RPMI8226 (cell line): ENCODE measurements around the gene TTC28.

Experiments
- DNase-seq: peaks from one replicate; pipeline ENCODE4 v3.0.0-alpha.2; 2015

The TTC28 gene

DNA sequence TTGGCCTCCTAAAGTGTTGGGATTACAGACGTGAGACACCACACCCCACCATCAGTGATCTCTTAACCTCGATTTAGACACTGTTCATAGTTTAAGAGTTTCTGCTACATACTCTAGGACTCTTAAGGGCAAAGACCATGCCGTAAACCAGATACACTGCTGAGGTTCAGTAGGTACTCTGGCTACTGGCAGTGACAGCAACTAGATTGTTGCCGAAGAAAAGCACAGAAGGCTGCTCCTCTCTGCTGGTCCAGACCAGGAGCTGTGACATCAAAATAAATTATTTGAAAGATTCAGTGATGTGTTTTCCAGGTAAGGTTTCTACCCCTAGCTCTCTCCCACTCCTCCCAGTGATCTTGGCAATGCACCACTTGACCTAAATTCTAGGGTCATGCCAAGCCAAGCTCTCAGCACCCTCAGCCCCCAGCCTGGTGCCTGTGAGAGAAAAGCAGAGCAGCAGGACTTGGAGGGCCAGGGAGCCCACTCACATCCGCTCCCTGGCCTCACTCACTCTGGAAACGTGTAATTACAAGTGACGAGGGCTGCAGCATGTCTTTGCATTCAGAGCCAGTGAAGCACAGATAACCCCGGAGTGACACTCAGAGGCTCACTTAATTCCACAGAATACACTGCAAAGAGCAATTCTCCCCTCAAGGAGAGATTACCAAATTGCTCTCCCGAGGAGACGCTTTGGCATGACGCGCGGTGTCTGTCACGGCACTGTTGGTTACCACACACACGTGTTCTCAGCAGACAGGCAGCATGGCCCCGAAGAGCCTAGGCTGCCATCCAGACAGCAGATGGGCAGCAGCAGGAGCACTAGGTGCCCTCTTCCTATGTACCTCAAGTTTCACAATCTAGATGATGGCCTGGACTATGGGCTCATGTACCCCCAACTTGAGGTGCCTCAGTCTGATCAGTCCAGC, 663.7 kb downstream of the TTC28 start:
- DNase-seq = no peak

DNA sequence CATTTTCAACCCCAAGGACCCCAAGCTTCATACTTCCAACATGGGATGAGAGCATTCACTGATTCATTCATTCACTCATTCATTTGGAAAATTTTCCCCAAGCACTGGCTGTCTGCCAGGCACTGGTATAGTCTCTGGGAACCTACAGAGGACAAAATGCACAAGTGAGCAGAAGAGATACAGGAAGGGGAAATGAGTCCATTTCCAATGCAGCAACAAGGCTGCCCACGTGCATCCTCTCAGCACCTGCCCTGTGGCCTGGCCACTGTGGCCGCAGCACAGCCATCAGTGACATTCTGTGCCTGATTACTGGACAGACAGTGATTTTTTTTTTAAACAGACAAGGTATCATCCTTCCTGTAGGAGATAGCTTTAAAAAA, 664.6 kb downstream of the TTC28 start:
- no peak for DNase-seq

DNA sequence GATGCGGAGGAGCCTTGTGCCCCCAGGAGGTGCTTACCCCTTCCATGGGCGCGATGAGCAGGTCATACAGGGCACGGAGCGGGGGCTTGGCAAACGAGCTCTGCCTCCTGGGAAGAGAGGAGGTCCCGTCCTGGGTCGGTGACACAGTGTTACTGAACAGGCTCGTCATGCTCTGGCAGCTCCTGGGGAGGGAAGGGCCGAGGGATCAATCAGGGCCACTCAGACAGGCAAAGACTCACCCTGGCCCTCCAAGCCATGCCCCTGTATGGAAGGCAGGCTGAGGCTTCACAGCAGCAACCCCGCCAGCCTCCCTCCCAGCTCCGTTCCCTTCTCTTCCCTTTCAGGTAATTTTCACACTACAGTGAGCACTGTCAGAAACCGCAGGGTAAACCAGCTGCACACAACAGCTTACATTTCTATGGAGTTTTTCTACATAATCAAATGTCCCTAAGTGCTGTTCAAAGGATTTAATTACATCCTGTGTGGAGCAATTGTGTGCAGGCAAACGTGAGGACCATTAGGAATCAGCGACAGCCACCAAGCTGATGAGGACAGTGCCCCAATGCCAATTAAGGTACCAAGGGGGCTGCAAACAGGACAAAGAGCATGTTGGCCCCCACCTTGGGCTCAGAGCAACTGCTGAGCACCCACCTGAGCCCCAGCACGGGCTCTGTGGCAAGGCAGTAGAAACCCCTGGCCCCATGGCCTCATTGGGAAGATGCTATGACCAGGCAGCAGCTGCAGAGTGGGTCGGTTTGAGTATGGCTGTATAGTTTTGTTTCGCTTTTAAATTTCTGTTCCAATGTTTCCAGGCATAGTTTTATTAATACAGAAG, 665.2 kb downstream of the TTC28 start:
- no peak for DNase-seq

DNA sequence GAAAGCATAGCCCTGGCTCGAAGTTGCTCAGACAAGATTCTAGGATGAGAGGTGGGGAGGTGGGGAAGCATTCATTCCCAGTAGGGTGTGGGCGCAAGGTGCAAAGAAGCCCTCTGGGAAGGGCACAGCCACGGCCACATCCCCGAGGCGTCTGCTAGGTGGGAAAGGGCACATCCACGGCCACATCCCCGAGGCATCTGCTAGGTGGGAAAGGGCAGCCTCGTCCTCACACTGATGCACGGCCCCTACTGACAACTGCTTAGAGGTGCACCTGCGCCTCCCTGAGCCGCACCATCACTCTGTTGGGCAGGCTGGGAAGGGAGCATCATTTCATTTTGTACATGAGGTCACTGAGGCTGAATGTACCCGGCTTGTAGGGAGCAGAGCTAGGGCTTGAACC, 666.0 kb downstream of the TTC28 start:
- no peak for DNase-seq

DNA sequence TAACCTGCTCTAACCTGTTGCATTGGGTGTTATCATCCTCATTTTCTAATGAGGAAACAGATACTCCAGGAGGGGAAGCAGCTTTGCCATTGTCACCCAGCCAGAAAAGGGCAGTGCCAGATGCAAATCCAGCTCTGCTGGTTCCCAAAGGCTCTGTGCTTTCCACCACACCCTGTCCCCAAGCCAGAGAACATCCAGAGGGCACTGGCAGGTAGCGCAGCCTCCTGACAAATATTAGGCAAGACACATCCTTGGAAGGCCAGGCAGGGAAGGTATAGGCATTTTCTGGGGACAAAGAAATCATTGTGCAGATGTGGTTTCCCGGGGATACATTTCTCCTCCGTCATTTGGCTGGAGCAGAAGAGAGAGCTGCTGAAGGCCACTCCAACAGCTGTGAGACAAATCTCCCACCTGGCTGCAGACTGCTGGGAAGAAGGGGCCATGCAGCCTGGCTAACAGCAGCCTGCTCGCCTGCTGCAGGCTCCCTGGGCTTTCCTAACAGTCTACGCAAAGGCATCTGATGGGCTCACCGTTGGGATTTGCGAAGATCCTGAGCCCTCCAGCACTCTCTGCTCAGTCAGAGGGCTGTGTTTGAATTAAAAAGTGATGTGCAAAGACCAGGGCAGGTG, 666.7 kb downstream of the TTC28 start:
- DNase-seq = no peak

DNA sequence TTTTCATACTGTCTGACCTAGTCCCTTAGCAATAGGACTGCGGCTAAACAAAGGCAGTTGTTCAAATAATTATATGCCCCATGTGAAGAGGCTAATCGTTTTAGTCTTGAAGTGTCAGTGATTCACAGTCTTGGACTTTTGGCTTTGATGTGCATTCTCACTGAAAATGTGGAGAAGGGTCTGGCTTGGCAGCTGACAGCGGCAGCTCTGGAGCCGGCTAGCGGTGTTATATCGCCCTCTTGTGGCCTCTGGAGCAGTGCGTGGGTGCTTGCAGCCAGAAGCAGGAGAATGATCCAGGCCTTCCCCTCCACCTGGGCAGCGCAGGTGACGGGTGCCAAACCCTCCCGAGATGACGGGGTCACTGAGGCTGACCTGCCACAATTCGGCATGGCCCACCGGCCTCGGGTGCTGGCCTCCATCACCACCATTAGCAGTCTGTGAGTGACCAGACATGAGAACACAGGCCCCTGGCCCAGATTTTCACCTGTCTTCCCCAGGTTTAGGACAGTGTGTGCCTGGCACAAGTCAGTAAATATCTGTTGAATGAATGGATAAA, 670.3 kb downstream of the TTC28 start:
- DNase-seq = peak; percentile 78

DNA sequence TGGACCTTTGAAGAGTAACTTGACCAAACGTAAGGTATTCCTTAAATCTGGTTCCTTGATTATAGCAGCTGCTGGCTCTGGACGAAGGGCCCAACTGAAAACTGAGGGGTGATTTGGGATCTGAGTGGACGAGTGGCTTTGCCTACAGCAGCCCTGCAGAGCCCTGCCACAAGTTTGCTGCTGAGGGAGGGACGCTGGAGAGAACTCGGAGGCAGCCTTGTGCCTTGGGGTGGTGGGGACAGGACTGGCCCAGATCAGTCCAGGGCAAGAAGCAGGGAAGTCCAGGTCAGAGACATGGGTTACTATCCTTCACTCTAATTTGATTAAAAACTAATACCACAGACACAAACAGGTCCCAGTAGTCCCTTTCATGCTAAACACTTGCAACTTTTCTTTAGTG, 671.0 kb downstream of the TTC28 start:
- DNase-seq = no peak

DNA sequence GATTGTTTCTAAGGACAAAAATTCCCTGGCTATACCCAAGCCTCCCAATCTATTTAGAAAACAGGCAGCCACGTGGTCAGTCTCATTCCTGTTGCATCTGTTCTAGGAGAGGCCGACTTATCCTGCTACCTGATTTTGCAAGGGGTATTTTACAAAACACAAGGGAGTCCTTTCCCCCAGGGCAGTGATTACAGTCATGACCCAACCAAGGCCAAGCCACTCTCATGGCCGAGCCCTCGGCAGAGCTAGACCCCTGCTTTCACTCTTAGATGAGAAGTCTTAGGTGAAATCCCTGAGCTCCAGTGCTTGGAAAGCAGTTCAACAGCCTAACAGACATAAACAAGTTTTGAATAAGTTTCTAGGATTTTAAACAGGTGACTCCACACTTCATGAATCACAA, 671.6 kb downstream of the TTC28 start:
- no peak for DNase-seq

DNA sequence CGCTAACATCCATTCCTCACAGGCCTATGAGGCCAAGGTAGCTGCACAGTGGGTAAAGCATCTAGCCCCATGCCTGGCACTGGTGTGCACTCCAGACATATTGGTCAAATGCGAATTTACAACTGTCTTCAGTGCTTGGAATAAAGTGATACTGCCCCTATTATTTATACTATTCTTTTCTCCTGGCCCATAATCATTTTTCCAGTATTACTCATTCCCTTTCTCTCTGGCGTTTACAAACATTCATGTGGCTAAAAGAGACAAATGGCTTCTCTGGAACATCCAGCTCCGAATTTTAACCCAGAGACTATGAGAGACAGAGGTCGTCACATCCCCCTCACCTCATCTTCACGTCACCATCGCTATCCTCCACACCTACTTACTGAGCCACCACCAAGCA, 673.4 kb downstream of the TTC28 start:
- DNase-seq = no peak

DNA sequence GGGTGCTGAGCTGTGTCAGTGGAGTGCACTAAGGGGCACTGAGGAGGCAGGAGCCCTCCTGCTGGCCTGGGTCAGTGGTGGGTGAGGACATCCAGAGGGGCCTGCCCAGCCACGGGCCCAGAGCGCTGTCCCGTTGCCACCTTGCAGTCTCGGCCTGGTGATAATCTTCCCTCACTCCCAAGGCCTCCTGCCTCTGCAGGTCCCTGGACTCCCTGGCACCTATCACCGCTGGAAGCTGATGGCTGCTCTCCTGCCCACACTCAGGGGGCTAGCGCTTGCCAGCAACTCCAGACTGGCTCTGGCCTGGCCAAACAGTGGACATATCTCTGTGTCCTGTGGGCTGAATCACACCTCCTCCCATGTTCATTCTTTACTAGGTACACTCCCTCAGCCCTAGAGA, 674.1 kb downstream of the TTC28 start:
- no peak for DNase-seq

DNA sequence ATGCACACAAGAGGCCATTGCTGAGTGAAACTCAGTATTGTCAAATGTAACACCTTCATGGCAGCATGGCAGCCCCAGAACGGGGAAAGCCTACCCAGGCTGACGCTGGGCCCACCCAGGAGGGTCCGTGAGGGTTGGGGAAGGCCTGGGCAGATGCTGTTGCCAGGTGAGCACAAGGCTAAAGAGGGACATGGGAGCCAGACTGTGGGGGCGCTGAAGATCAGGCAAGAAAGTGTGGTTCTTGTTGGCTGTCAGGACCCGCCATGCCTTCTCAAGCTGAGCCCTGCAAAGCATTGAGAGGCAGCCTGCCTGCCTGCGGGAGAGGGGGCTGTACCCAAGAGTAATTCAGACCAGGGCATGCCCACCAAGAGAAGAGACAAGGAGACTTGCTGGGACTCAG, 675.6 kb downstream of the TTC28 start:
- no peak for DNase-seq

DNA sequence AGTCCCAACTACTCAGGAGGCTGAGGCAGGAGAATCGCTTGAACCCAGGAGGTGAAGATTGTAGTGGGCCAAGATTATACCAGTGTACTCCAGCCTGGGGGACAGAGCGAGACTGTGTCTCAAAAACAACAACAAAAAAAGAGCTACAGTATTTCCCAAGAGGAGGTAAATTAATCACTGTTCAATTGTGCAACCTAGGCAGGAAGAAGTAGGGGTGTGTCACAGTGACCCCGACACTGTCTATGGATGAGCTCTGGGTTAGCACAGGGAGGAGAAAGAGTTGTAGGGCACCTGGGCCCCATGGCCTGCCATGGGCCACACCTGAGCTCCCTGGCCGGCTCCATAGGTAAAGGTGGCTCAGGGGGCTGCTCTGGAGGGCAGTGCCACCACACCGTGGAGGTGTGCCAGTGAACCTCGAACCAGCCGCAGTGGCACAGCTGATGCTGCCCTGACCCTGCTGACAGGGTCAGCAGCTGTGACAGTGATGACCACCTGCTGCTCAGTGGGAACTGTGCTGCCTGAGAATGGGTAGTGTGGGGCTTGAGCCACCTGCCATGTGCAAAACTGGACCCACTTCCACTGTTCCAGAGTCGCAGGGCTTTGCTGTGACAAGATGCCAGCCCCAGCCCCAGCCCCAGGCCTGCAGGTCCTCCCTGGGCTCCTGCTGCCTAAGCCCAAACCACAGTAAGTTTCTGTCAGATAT, 676.6 kb downstream of the TTC28 start:
- DNase-seq = no peak

DNA sequence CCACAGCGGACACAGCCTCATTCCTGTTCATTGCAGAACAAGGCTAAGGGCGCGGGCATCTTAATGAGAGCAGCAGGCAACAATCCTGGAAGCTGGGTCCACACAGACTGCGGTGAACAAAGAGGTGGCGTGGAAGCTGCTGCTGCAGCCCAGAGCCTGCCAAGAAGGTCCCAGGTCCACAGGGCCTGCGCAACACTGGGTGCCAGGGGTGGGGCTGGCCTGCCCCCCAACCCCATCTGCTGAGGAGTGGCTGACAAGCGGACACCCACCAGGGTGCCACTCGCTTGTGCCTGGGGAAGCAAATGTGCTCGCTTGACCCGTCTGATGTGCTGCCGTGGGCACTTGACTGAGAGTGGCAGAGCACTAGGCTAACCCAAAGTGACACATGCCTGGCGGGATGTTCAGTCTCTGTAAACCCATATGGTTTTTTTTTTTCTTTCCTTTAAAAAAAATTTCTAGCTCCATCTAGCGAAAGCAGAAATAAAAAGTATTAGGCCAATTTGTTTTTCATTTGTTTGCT, 677.4 kb downstream of the TTC28 start:
- DNase-seq = no peak

DNA sequence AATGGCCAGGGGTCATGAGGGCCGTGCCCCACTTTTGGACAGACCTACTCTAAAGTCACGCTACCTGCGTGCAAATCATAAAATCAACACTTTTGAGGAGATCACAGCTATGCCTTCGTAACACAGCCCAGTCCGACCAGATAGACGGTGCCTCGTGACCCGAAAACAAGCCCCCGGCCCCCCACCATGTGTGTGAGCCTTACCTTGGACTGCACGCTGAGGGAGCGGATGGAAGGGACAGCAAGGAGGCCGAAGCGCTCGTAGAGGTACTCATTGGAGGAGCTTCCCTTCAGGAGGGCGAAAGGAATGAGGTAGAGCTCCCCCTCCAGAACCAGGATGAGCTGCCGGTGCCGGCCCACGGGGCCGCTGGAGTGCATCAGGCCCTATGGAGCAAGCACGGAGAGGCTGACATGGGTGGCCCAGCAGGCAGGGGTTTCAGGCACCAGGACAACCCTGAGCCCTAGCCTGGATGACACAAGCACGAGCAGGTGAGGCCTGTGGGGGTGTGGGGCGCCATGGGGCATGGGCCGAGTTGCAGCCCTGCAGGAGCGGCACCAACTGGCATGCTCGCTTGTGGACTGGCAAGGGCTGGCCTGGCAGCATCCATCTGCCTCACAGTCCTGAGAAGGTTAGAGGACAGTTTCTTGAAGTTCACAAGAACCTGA, 678.3 kb downstream of the TTC28 start:
- DNase-seq = no peak

DNA sequence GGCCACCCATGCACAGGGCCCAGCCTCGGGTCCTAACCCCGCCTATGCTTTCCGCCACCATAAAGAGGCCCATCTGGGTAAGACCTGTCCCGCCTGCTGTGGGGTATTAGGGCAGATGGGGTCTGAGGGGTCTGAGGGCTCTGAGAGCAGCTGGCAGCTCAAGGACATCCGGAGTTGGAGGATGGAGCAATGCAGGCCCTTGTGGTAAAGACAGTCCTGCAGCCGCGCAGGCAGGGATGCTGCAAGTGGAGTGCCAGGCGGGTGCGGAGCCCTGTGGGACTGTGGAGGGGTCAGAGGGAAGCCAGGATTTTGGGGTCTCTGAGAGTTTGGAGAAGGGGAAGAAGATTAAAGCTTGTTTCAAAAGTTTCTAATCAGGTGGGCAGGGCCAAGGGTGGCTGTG, 679.3 kb downstream of the TTC28 start:
- no peak for DNase-seq

DNA sequence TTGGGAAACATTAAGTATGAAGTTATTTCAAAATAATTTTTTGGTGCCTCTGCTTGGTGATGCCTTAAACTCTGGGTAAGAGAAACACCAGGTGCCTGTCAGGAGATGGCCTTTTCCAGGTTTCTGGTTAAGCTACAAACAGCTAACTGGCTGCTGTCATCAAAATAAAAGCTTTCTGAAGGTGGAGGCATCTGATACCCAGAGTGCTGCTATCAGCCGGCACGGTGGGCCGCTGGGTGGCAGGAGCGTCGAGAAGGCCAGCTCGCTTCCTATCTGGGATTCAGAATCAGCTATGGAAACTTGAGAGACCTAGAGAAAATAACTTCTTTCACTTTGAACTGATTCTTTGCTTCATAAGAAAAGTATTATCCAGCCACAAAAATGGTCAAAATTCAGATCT, 679.8 kb downstream of the TTC28 start:
- DNase-seq = no peak

DNA sequence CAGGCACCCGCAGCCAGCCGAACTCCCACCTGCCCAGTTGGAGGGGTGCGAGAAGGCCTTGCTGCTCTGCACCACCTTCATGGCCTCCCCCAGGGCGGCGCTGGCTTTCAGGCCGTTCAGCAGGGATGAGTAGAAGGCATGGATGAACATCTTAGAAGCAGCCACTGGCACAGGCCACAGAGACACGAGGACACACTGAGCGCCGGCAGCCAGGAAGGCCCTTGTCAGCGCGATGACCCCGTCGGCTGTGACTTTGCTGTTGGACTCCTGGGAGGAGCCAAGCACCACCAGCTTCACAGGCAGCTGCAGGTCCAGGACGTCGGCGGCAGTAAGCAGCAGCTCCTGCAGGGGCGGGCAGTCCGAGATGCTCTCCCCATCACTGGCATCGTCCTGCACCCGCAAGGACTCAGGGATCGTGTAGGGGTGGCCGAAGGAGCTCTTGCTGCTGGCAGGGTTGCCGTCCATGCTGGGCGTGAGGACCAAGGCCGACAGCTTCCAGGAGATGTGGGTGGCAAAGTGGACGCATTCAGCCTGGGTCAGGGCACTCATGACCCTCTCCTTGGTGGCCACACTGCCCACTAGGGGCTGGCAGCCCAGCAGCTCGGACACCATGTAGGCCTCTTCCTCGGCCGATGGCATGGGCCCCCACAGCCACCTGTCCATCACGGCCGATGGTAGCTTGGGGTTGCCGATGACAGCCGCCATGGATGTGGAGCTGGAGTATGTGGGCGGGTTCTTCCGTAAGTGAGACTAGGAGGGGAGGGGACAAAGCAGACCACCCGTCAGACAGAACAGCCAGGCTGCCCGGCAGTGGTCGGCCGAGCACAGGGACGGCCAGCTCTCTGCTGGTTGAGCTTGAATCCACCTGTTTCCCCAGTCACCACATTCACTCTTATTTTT, 680.9 kb downstream of the TTC28 start:
- no peak for DNase-seq

DNA sequence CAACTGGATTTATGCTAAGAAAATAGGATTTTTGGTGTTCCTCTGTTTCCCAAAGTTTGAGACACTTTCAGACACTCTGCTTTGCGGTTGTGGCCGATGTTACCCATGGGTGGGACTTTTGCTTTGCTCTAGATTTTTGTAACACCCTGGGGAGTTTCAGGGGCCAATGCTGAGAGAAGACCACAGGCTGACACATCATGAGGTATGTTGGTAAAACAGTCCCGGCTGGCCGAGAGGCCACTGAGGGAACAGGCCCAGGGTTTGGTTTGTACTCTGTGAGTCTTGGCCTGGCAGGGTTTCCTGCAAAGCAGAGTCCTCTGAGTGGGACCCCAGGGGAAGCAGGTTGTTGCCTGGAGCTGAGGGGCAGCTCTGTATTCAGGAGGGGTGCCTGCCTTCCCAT, 682.1 kb downstream of the TTC28 start:
- no peak for DNase-seq

DNA sequence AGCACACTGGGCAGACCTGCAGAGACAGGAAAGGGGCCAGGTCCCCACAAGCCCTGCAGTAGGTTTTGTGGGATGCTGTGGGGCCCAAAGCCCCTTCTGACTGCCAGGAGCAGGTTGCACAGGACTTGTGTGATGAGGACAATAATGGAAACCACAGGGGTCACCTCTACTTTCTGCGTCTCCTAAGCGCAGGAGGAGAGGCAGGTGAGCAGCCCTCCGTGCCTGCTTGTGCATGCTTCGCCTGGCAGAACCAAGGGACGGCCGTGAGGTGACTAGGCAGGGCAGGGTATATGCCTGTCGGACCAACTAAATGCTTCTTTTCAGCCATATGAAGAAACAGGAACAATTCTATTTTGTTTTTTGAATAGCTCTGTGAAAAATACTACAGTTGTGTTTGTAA, 682.7 kb downstream of the TTC28 start:
- DNase-seq = no peak

DNA sequence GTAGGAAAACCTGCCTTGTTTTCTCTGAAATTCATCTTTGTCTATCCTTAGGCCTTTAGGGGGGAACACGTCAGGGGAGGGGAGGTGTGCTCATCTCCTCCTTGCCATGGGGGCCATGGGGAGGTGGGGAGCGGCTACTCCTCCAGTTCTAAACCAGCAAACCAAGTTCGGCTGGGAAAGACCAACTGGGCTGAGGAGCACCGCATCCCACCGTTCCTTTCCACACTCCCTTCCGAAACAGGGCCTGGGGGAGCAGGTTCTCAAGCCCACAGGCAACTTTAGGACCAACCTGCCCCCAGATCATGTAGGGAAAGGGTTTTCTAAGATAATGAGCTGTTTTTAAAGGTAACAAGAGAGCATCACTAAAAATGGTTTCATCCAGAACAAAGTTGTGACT, 683.1 kb downstream of the TTC28 start:
- DNase-seq = no peak
